Keratinocyte (primary cell): ENCODE measurements around the gene CCDC157.

Experiments used
- EZH2 ChIP-seq: IDR thresholded peaks from one replicate; pipeline ENCODE4 v1.6.1; 2012; ENCODE audit warnings: inconsistent platforms, mild to moderate bottlenecking, low read length, moderate library complexity
- TF ChIP-seq, protein P1 (sequence below), 3 experiments: IDR thresholded peaks in 1 of 3; conservative IDR thresholded peaks in 1 of 3; optimal IDR thresholded peaks in 1 of 3; 2 replicates in 2 of 3; 3 replicates in 1 of 3; pipeline versions ENCODE3 to v1.5.1; 2011; ENCODE audit warnings: low read length in 3 of 3, mild to moderate bottlenecking in 3 of 3, moderate library complexity in 2 of 3, control low read depth in 1 of 3, inconsistent platforms in 1 of 3; ENCODE audit not compliant: insufficient read depth in 2 of 3; ENCODE audit errors: extremely low read depth in 1 of 3

DNA sequence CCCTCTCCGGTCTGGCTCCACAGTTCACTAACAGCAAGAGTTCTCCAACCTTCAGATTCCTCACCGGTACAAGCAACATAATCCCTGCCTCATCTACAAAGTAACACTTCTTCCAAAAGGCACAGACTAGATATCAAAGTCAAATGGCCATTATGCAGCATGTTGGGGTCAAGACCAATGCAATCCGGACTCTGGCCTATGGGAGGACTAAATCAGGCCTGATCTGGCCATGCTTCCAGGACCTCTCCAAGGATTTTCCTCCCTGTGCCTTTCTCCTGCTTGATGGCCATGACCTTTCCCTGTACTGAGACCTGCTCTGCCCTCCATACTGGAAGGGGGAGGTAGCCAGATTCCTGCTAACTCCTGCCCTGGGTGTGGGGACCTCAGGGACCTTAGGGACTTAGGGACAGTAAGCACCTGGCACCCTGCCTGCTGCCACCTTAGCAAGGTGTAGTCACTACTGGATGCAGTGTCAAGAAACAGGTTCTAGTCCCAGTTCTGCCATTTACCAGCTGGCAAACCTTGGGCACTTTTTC is 36.7 kb upstream of the CCDC157 start:
- TF ChIP-seq, protein P1, sequence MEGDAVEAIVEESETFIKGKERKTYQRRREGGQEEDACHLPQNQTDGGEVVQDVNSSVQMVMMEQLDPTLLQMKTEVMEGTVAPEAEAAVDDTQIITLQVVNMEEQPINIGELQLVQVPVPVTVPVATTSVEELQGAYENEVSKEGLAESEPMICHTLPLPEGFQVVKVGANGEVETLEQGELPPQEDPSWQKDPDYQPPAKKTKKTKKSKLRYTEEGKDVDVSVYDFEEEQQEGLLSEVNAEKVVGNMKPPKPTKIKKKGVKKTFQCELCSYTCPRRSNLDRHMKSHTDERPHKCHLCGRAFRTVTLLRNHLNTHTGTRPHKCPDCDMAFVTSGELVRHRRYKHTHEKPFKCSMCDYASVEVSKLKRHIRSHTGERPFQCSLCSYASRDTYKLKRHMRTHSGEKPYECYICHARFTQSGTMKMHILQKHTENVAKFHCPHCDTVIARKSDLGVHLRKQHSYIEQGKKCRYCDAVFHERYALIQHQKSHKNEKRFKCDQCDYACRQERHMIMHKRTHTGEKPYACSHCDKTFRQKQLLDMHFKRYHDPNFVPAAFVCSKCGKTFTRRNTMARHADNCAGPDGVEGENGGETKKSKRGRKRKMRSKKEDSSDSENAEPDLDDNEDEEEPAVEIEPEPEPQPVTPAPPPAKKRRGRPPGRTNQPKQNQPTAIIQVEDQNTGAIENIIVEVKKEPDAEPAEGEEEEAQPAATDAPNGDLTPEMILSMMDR (optimal IDR thresholded peaks at IDR 0.05 in 1 of 3, IDR thresholded peaks at IDR 0.05 in 1 of 3, conservative IDR thresholded peaks at IDR 0.05 in 1 of 3; ENCODE audit: extremely low read depth in 1 of 3, insufficient read depth in 2 of 3, low read length in 3 of 3) = no peak
- TF ChIP-seq EZH2 = no peak
